Activated T-helper 17 cell treated with anti-CD3 and anti-CD28 coated beads, Interleukin-2, amount 50 U/mL, for 72 hours (primary cell): Measurements from ENCODE around the gene CNTN4. TPM values are rescaled to one million over a fixed set of nuclear protein-coding genes. Genes with fewer than 3 reads are reported as not detected.

Experiments
- ATAC-seq: fragments of 150-1000 bp; cut with Tn5 transposase; replicated peaks from 2 replicates; pipeline ENCODE4 v1.10.0; 2021; ENCODE audit warnings: mild to moderate bottlenecking, moderate library complexity
- H3K27ac Mint-ChIP-seq: one replicate; pipeline ENCODE4 v1.8.0; 2022; ENCODE audit warnings: mixed read lengths
- H3K27me3 Mint-ChIP-seq: one replicate; pipeline ENCODE4 v1.8.0; 2022; ENCODE audit warnings: mixed read lengths
- H3K36me3 Mint-ChIP-seq: one replicate; pipeline ENCODE4 v1.8.0; 2022; ENCODE audit warnings: low read depth, mild to moderate bottlenecking, mixed read lengths
- H3K4me1 Mint-ChIP-seq: one replicate; pipeline ENCODE4 v1.8.0; 2022; ENCODE audit warnings: mixed read lengths
- H3K4me3 Mint-ChIP-seq: one replicate; pipeline ENCODE4 v1.8.0; 2022; ENCODE audit warnings: mild to moderate bottlenecking, mixed read lengths
- H3K9me3 Mint-ChIP-seq: one replicate; pipeline ENCODE4 v1.8.0; 2022; ENCODE audit warnings: mixed read lengths
- total RNA-seq, 2 donors: library from RNA; stranded (reverse); gene quantifications; one replicate each; pipeline ENCODE4 v1.2.3, GENCODE V29; 2022

The CNTN4 gene
- total RNA-seq, 2 donors from 2014 or later: not detected

DNA sequence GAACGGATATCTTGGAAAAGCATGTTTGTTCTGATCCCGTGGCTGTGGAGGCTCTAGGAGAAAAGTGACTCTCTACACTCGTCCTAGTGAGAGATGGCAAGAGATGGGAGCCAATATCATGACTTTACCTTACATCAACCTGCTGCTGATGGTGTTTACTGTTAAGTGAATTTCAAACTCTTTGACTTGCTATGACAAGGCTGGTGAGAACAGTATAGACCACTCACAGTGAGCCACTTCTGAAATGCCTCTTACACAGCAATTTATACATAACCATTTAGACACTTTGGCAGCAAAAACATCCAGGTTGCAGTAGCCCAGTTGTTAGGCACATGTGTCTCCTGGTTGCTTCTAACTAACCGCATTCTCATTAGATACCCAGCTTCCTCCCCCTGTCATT is 968.2 kb downstream of the CNTN4 start:
- Mint-ChIP-seq H3K9me3 (no peaks in the 10 kb centered on the region), H3K36me3 (no peaks in the 10 kb centered on the region), H3K27me3 (no peaks in the 10 kb centered on the region), H3K27ac (no peak overlapping the region), H3K4me3 (no peak overlapping the region), H3K4me1 (no peaks in the 10 kb centered on the region)
- no peak for ATAC-seq

DNA sequence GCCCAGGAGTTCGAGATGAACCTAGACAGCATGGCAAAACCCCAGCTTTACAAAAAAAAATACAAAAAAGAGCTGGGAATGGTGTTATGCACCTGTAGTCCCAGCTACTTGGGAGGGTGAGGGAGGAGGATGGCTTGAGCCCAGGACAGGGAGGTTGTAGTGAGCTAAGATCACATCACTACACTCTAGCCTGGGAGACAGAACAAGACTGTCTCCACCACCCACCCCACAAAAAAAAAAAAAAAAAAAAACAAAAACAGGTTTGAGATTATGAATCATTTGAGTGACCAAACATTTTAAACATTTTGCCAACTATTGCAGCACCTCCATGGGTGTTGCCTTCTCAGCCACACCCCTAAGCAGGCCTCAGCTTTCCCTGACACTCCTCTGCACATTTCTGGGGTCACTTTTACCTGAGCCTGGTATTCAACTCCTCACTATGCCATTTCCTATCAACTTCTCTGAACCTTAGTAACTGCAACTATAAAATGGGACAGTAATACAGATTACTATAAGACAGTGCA is 969.8 kb downstream of the CNTN4 start:
- Mint-ChIP-seq H3K36me3 (no peaks in the 10 kb centered on the region), H3K27ac (no peak overlapping the region), H3K4me3 (no peak overlapping the region), H3K27me3 (no peaks in the 10 kb centered on the region), H3K4me1 (no peaks in the 10 kb centered on the region), H3K9me3 (no peaks in the 10 kb centered on the region)
- no peak for ATAC-seq

DNA sequence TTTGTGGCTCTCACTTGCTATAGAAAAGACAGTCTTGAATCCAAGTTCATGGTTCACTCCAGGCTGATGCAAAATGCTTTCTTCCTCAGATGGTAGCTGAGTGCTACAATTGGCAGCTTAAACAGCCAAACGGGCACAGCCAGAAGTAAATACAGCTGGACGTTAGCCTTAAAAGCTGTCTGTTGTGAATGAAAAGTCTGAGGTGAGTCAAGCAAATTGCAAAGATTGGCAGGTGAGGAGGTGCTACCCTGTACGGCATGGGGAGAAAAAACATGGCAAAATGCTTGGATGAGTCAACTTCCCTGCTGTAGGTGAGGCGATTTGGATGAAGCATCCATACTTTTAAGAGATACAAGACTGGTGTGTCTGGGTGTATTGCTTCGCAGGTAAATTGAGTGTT is 971.1 kb downstream of the CNTN4 start:
- no peak overlapping the region for H3K27ac Mint-ChIP-seq
- no peaks in the 10 kb centered on the region for H3K36me3 Mint-ChIP-seq
- H3K27me3 Mint-ChIP-seq: no peaks in the 10 kb centered on the region
- ATAC-seq: no peak
- H3K4me3 Mint-ChIP-seq: no peak overlapping the region
- no peaks in the 10 kb centered on the region for H3K9me3 Mint-ChIP-seq
- H3K4me1 Mint-ChIP-seq: no peaks in the 10 kb centered on the region

DNA sequence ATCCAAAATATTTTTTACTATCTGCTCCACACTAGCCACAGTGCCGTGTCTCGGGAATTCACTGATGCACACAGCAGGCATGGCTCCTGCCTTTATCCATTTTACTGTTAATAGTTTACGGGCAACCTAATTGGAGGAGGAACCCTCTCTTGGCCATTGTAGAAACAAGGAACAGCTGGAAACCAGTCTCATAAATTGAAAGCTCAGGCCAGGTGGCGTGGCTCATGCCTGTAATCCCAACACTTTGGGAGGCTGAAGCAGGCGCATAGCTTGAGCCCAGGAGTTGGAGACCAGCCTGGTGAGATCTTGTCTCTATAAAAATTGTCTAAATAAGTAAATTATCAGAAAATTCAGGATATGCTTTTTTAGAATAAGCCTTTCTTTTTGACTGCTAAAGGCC is 972.5 kb downstream of the CNTN4 start:
- Mint-ChIP-seq H3K4me3 (no peak overlapping the region), H3K9me3 (no peaks in the 10 kb centered on the region), H3K27me3 (no peaks in the 10 kb centered on the region), H3K27ac (no peak overlapping the region), H3K36me3 (no peaks in the 10 kb centered on the region), H3K4me1 (no peaks in the 10 kb centered on the region)
- ATAC-seq: no peak

DNA sequence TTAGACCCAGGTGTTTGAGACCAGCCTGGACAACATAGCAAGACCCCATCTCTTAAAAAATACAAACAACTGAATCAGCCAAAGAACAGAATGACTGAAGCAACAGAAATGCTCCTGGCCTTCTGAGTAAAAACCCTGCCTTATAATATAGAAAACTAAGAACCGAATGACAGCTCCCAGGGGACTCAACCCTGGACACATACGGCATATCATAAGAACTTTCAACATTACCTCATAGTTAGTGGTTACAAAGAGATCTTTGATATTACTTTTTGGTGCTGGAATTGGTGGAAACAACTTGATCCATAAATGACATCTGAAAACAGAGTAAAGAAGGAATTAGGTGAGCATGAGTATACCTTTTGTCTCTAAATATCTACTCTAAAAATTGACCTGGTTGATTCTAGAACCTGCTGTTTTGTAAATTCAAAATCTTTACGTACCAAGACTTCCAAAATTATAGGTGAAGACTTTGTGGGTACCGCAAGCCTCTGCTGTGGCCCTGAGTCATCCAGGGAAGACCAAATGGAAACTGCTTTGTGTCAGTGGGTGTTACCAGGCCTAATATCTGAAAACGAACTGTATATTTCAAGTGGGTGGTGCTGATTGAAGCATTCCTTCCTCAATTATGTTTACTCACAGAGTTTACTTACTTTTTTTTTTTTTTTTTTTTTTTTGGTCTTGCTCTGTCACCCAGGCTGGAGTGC is 976.0 kb downstream of the CNTN4 start:
- Mint-ChIP-seq H3K9me3 (no peaks in the 10 kb centered on the region), H3K36me3 (no peaks in the 10 kb centered on the region), H3K27ac (no peak overlapping the region), H3K4me3 (no peak overlapping the region), H3K27me3 (peaks cover 5% of the 10 kb centered on the region), H3K4me1 (no peaks in the 10 kb centered on the region)
- ATAC-seq: no peak

DNA sequence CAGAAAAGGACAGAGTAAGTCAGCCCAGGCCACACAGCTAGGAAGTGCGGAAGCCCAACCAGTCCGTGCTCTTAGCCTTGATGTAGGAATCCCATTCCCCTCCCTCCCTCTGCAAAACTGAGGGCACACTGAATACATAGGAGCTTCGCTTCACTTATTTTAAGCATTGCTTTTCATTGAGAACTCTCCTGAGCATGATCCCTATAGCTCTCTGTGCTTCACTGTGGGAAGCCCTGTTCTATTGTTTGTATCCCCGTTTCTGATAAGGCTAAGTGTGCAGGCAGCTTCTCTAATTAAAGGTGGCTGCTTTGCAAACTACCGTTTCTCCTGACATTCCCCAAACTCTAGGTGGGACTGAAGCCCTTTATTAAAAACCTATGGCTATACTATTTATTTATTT is 981.6 kb downstream of the CNTN4 start:
- H3K27me3 Mint-ChIP-seq: peaks cover 5% of the 10 kb centered on the region
- no peaks in the 10 kb centered on the region for H3K36me3 Mint-ChIP-seq
- H3K27ac Mint-ChIP-seq: no peak overlapping the region
- H3K4me3 Mint-ChIP-seq: no peak overlapping the region
- ATAC-seq: no peak
- no peaks in the 10 kb centered on the region for H3K4me1 Mint-ChIP-seq
- no peaks in the 10 kb centered on the region for H3K9me3 Mint-ChIP-seq

DNA sequence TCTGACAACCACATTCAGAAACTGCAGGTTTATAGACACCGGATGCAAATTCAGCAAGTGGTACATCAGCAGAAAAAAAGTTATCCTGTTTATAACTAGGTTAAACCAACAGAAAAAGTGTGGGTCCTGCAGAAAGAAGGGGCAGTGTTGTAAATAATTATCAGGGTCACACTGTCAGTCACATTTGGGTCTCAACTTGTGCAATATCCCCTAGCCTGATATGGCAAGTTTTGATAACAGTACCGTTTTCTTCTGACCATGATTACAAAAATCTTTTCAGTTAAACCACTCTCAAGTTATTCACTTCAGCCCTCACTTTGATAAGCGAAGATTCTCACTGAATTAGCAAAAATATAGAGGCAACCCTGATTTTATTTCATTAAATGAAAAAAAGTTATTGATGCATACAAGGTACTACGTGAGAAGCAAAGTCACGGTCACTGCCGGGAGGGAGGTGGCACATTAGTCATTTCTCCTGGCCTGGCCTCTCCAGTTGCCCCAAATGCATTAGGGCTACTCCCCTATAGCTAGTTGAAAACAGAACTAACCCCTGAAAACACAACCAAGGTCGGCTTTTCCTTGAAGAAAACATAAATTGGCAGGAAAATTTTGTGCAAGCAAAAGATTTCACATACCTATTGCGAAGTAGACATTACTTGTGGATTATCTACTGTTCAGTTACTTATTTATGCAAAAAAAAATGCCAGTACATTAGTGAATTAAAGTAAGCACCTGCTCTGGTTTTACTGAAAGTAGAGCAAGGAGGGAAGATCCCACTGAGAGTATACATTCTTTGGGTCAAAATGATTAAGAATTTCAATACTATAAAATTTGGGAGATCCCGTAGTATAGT is 982.9 kb downstream of the CNTN4 start:
- no peaks in the 10 kb centered on the region for H3K36me3 Mint-ChIP-seq
- ATAC-seq: no peak
- no peaks in the 10 kb centered on the region for H3K9me3 Mint-ChIP-seq
- H3K27ac Mint-ChIP-seq: no peak overlapping the region
- H3K4me1 Mint-ChIP-seq: peaks cover 4% of the 10 kb centered on the region
- H3K27me3 Mint-ChIP-seq: peaks cover 8% of the 10 kb centered on the region
- H3K4me3 Mint-ChIP-seq: no peak overlapping the region

DNA sequence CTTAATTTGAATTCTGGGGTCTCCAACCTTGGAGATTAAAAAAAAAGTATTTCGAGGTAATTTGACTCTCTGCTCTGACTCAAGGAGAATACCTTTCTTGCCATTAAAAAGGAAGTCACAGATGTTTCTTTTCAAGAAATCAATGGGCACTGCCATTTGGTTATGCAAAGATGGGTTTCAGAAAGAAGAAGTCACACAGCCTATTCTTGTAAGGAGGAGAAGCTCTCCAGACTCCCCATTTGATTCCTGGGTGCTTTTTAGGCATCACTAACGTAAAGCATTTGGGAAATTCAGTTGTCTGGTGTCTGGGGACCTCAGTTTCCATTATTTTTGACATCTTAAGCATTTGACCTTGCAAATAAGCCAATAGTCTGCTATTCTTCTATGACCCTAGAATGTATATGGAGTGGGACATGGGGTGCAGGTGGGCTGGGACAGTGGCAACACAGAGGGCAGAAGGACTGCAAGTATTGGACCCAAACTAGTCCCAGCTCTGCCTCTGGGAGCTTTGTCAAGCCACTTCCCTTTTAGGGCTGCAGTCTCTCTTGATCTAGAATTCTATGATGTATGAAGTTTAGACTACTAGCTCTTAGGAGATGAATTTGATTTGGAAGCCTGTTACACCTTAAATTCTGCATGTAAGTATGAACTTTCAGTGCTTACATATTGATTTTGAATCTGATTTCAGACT is 983.7 kb downstream of the CNTN4 start:
- Mint-ChIP-seq H3K36me3 (no peaks in the 10 kb centered on the region), H3K27ac (no peak overlapping the region)

DNA sequence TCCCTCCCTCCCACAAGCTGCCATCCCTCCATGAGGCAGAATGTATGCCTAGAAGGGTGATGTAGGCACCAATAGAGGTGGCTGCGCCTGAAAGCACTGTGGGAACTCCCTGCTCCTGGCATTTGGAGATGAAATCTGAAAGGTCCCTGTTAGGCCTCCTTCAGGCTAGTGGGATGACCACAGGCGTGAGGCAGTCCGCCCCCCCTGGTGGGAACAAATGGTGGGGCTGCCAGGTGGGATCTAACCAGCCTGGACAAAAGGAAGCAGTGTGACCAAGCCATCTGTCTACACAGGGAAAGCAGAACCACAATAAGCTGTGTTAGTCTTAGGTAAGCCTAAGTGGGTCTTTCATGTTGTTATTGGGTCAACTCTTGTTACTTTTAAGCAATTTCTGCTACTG is 986.2 kb downstream of the CNTN4 start:
- Mint-ChIP-seq H3K27me3 (peaks cover 3% of the 10 kb centered on the region), H3K27ac (no peak overlapping the region), H3K4me3 (no peak overlapping the region), H3K4me1 (peaks cover 4% of the 10 kb centered on the region), H3K36me3 (no peaks in the 10 kb centered on the region), H3K9me3 (no peaks in the 10 kb centered on the region)
- ATAC-seq: no peak

More for the DNA sequence above, 983.7 kb downstream of the CNTN4 start:
- no peaks in the 10 kb centered on the region for H3K9me3 Mint-ChIP-seq
- no peak overlapping the region for H3K4me3 Mint-ChIP-seq
- H3K27me3 Mint-ChIP-seq: peaks cover 8% of the 10 kb centered on the region
- peaks cover 4% of the 10 kb centered on the region for H3K4me1 Mint-ChIP-seq
- ATAC-seq: no peak

DNA sequence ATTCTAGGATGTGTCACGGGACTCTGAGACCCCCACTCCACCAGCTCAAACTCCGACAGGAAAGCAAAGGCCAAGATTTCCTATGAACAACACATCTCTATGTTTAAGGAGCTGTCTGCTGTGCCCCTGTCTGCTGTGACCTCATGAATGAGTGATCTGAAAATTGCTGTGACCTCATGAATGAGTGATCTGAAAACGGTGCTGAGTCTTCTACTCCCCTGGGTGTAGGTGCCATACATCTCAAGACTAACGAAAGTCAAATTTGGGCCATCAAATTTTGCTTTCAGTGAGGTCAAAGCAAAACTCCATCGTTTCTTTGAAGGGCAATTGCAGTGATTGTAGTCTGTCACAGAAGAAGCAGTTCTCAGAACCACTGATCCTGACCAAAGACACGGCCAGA is 987.1 kb downstream of the CNTN4 start:
- H3K36me3 Mint-ChIP-seq: no peaks in the 10 kb centered on the region
- H3K9me3 Mint-ChIP-seq: no peaks in the 10 kb centered on the region
- H3K4me3 Mint-ChIP-seq: no peak overlapping the region
- no peak for ATAC-seq
- H3K4me1 Mint-ChIP-seq: peaks cover 4% of the 10 kb centered on the region
- H3K27me3 Mint-ChIP-seq: peaks cover 3% of the 10 kb centered on the region
- no peak overlapping the region for H3K27ac Mint-ChIP-seq

DNA sequence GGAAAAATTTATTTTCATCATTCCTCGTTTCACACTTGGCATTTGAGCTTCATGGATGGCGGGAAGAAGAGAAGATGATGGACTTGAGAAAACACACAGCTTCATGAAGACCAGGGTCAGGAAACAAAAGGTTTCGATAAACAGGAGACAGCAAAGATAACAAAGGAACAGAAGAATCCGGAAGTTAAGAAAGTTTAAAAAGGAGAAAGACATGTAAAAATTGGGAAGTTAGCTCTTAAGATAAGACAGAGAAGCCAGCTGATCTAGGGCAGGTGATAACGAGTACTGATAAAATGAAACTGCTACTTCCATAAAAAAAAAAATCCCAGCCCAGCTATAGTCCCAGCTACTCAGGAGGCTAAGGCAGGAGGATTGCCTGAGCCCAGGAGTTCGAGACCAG is 987.6 kb downstream of the CNTN4 start:
- no peak for ATAC-seq
- Mint-ChIP-seq H3K27me3 (peaks cover 3% of the 10 kb centered on the region), H3K27ac (no peak overlapping the region), H3K36me3 (no peaks in the 10 kb centered on the region), H3K9me3 (no peaks in the 10 kb centered on the region), H3K4me3 (no peak overlapping the region), H3K4me1 (peaks cover 4% of the 10 kb centered on the region)

DNA sequence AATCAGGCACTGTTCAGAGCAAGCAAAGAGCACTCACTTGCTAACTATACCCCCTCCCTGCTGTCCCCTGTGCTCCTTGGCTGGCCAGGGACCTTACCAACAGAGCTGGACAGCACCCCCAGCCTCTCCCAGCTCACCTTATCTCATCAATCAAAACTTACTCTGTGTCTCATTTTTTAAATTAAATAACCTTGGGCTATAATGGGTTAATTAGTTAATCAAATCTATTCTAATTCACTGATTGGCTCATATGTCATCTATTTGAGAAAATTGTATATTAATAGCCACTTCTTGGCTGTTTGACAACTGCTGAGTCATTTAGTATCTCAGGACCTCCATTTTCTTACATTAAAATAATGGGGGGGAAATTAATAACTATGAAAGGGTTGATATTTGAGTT is 988.6 kb downstream of the CNTN4 start:
- H3K27ac Mint-ChIP-seq: no peak overlapping the region
- ATAC-seq: no peak
- H3K27me3 Mint-ChIP-seq: peaks cover 3% of the 10 kb centered on the region
- H3K36me3 Mint-ChIP-seq: no peaks in the 10 kb centered on the region
- no peak overlapping the region for H3K4me3 Mint-ChIP-seq
- no peaks in the 10 kb centered on the region for H3K9me3 Mint-ChIP-seq
- peaks cover 4% of the 10 kb centered on the region for H3K4me1 Mint-ChIP-seq

DNA sequence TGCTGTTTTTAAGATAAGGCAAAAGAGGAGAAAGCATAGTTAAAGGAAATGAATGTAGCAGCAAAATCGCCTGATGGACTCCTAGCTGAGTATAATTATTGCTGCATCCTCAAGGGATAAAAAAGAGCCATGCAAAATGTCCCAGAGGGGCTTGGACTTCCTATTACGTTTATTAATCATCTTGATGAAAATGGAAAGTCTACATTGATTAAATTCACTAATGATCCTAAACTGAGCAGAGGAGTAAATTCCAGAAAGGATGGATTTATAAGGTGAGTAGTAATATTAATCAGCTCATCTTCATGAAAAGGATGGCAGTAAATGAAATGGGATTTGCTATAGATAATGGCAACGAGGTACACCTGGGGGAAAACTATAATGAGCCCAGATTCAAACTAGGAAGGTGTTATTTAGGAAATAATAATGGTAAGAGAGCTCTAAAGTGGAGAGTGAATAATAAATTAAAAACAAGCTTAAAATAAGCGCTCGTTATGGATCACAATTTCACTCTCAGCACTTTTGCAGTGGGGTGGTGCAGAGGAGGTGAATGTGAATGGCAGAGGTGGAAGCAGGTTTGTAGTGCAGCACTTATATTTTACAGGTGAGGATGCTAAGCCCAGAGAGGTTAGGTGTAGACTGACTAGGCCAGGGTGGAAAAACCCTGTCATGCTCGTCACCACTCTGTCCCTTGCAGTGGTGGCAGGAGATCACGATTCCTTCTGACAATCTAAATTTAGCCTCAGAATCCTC is 989.2 kb downstream of the CNTN4 start:
- H3K9me3 Mint-ChIP-seq: no peaks in the 10 kb centered on the region
- no peak overlapping the region for H3K4me3 Mint-ChIP-seq
- peaks cover 3% of the 10 kb centered on the region for H3K27me3 Mint-ChIP-seq
- no peak for ATAC-seq
- no peaks in the 10 kb centered on the region for H3K36me3 Mint-ChIP-seq
- H3K4me1 Mint-ChIP-seq: peaks cover 4% of the 10 kb centered on the region
- H3K27ac Mint-ChIP-seq: no peak overlapping the region

DNA sequence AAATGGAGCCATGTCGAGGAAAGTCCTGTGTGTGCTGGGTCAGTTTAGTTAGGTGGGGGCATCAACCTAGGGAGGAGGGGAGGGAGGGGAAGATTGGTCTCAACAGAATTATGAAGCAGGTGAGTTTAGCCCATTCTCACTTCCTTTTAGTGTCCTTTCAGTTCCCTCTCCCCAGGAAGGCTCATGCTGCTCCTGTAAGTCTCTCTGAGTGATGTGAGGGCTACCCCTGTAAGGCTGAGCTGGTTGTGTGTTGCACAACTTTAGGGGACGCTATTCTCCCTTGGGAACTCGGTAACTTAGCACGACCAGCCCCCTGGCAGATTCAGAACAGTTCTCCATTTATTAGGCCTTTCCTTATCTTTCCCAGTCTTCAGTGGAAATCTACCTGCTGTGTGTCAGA is 990.4 kb downstream of the CNTN4 start:
- H3K27ac Mint-ChIP-seq: no peak overlapping the region
- H3K36me3 Mint-ChIP-seq: no peaks in the 10 kb centered on the region
- no peak for ATAC-seq
- peaks cover 3% of the 10 kb centered on the region for H3K27me3 Mint-ChIP-seq
- H3K4me1 Mint-ChIP-seq: peaks cover 4% of the 10 kb centered on the region
- H3K9me3 Mint-ChIP-seq: no peaks in the 10 kb centered on the region
- no peak overlapping the region for H3K4me3 Mint-ChIP-seq
